B cell (primary cell): Measurements from ENCODE around the gene SMIM36. TPM values are rescaled to one million over a fixed set of nuclear protein-coding genes. Genes with fewer than 3 reads are reported as not detected.

Source experiments
- ATAC-seq: fragments of 200-7000 bp; cut with Tn5 transposase; one replicate; pipeline ENCODE4 v1.10.0; 2021; ENCODE audit warnings: low read depth, mild to moderate bottlenecking, moderate number of reproducible peaks, moderate library complexity
- CTCF ChIA-PET: fragments of 350-600 bp; sonication (Branson Sonifier 250); formaldehyde crosslinking; loops from one replicate; lab custom pipeline; 2021; ENCODE audit warnings: antibody characterized with exemption, inconsistent platforms; lab: Charles Lee
- POLR2A ChIA-PET: fragments of 350-600 bp; sonication (Branson Sonifier 250); formaldehyde crosslinking; loops from one replicate; lab custom pipeline; 2021; ENCODE audit warnings: antibody characterized with exemption; lab: Charles Lee
- DNase-seq: peaks from one replicate; pipeline ENCODE4 v3.0.0; 2013
- H2AFZ ChIP-seq: 2 replicates; pipeline ENCODE4 v1.6.1; 2012; ENCODE audit warnings: mild to moderate bottlenecking, low read depth, low read length; ENCODE audit not compliant: insufficient read depth, poor library complexity, severe bottlenecking
- H3K27ac ChIP-seq, 2 donors: 1 replicate in 1 of 2; 2 replicates in 1 of 2; pipeline ENCODE4 v1.5.1; 2012 to 2013; ENCODE audit warnings: low read length in 2 of 2, mild to moderate bottlenecking in 2 of 2, moderate library complexity in 1 of 2
- H3K27me3 ChIP-seq, 4 experiments: fragments of 200-600 bp in 1 of 4; sonication (generic) in 1 of 4; replicated peaks in 1 of 4; 1 replicate in 2 of 4; 2 replicates in 2 of 4; pipeline versions ENCODE4 v1.6.1 to v1.7.0; 2013 to 2016; ENCODE audit warnings: low read length in 3 of 4, mild to moderate bottlenecking in 2 of 4, mixed read lengths in 1 of 4, moderate library complexity in 1 of 4; ENCODE audit not compliant: insufficient read depth in 4 of 4, control insufficient read depth in 3 of 4; ENCODE audit errors: control extremely low read depth in 1 of 4
- H3K36me3 ChIP-seq, 2 experiments: replicated peaks in 1 of 2; 1 replicate in 1 of 2; 2 replicates in 1 of 2; pipeline versions ENCODE4 v1.6.1 to v1.7.1; 2013; ENCODE audit warnings: low read length in 1 of 2; ENCODE audit not compliant: insufficient read depth in 2 of 2, control insufficient read depth in 1 of 2; ENCODE audit errors: control extremely low read depth in 1 of 2, extremely low read depth in 1 of 2
- H3K4me1 ChIP-seq, 2 donors: fragments of 200-600 bp in 1 of 2; sonication (generic) in 1 of 2; 1 replicate in 1 of 2; 2 replicates in 1 of 2; pipeline versions ENCODE4 v1.5.1 to v1.6.1; 2013 to 2017; ENCODE audit warnings: low read length in 2 of 2; ENCODE audit not compliant: control insufficient read depth in 2 of 2, insufficient read depth in 2 of 2
- H3K4me2 ChIP-seq: replicated peaks from 2 replicates; pipeline ENCODE3; 2012; ENCODE audit warnings: mild to moderate bottlenecking, low read depth, low read length; ENCODE audit not compliant: poor library complexity, severe bottlenecking
- H3K4me3 ChIP-seq, 5 experiments: fragments of 200-600 bp in 1 of 5; sonication (generic) in 1 of 5; 1 replicate in 3 of 5; 2 replicates in 2 of 5; pipeline versions ENCODE4 v1.5.1 to v1.7.0; 2011 to 2016; ENCODE audit warnings: low read length in 4 of 5, mild to moderate bottlenecking in 4 of 5, low read depth in 2 of 5, control low read depth in 1 of 5, moderate library complexity in 1 of 5; ENCODE audit not compliant: insufficient read depth in 1 of 5; ENCODE audit errors: control extremely low read depth in 1 of 5, extremely low read depth in 1 of 5
- H3K79me2 ChIP-seq: fragments of 200-600 bp; sonication (generic); one replicate; pipeline ENCODE4 v1.6.0; 2016; ENCODE audit warnings: low read length; ENCODE audit not compliant: control insufficient read depth, insufficient read depth
- H3K9ac ChIP-seq: fragments of 200-600 bp; sonication (generic); 2 replicates; pipeline ENCODE4 v1.6.1; 2017; ENCODE audit warnings: mild to moderate bottlenecking, low read length, moderate library complexity
- H3K9me3 ChIP-seq, 3 donors: one replicate each; pipeline versions ENCODE4 v1.6.1 to v1.7.1; 2013; ENCODE audit warnings: low read length in 2 of 3; ENCODE audit not compliant: control insufficient read depth in 2 of 3, insufficient read depth in 1 of 3; ENCODE audit errors: control extremely low read depth in 1 of 3
- H4K20me1 ChIP-seq: 2 replicates; pipeline ENCODE4 v1.6.0; 2012; ENCODE audit warnings: mild to moderate bottlenecking, low read length; ENCODE audit not compliant: insufficient read depth, control insufficient read depth, poor library complexity, severe bottlenecking
- H3K27ac Mint-ChIP-seq: one replicate; pipeline ENCODE4 v1.8.0; 2021; ENCODE audit warnings: mixed read lengths
- H3K27me3 Mint-ChIP-seq: one replicate; pipeline ENCODE4 v1.8.0; 2021; ENCODE audit warnings: mixed read lengths
- H3K4me1 Mint-ChIP-seq: one replicate; pipeline ENCODE4 v1.8.0; 2021; ENCODE audit warnings: mixed read lengths
- H3K4me3 Mint-ChIP-seq: one replicate; pipeline ENCODE4 v1.8.0; 2021; ENCODE audit warnings: mixed read lengths
- H3K9me3 Mint-ChIP-seq: one replicate; pipeline ENCODE4 v1.8.0; 2022; ENCODE audit warnings: mixed read lengths; ENCODE audit not compliant: insufficient read depth
- EZH2 ChIP-seq: IDR thresholded peaks from 2 replicates; pipeline ENCODE4 v1.6.1; 2012; ENCODE audit warnings: borderline replicate concordance, low read depth, mild to moderate bottlenecking, moderate library complexity, low read length; ENCODE audit not compliant: insufficient read depth, poor library complexity, severe bottlenecking
- WGBS: methylation state at CpG from one replicate; pipeline ENCODE4 v1.1.5; 2013; ENCODE audit warnings: missing lambda C conversion rate; ENCODE audit not compliant: insufficient coverage; 5-methylcytosine and 5-hydroxymethylcytosine counted together
- intact Hi-C: fragments of 100-400 bp; cut with micrococcal nuclease; formaldehyde crosslinking; loops from one replicate; pipeline ENCODE4 v1.10.0; 2022
- polyA minus RNA-seq: library from RNA; depleted of rRNA, polyadenylated mRNA; stranded (reverse); fragments of >200 nt; gene quantifications from 2 replicates; pipeline ENCODE4 v1.2.3, GENCODE V29; 2012
- polyA plus RNA-seq: library from polyadenylated mRNA; depleted of rRNA; stranded (reverse); fragments of >200 nt; gene quantifications from 2 replicates; pipeline ENCODE4 v1.2.3, GENCODE V29; 2012
- total RNA-seq, 2 donors: library from RNA; stranded (reverse); fragments of 120-200 nt in 1 of 2; gene quantifications; 1 replicate in 1 of 2; 2 replicates in 1 of 2; pipeline versions ENCODE4 v1.2.3 to v1.2.4, GENCODE V29; 2013 to 2022
- TF ChIP-seq, protein P1 (sequence below): fragments of 200-600 bp; IDR thresholded peaks from one replicate; pipeline ENCODE4 v1.8.0; 2022; ENCODE audit warnings: antibody characterized with exemption, mild to moderate bottlenecking

SMIM36 gene
- not detected in 2 replicates for total RNA-seq
- total RNA-seq (2013), result not detected
- not detected in 2 replicates for polyA plus RNA-seq
- not detected in 2 replicates for polyA minus RNA-seq

- Histone ChIP-seq H2AFZ (no peak within 1 kb of the TSS), H3K4me3 (no peak within 1 kb of the TSS), H3K9me3 (no peaks in the 10 kb centered on the region), H3K36me3 (no peaks in the 10 kb centered on the region), H3K27ac (no peak within 1 kb of the TSS), H3K4me2 (no peak within 1 kb of the TSS), H3K27me3 (no peaks in the 10 kb centered on the region), H3K9ac (no peak within 1 kb of the TSS), H3K4me1 (peaks cover 0 to 2% of the 10 kb centered on the region in 2 donors), H4K20me1 (no peaks in the 10 kb centered on the region), H3K79me2 (no peaks in the 10 kb centered on the region)
- Mint-ChIP-seq H3K4me1 (peaks cover 5% of the 10 kb centered on the region), H3K27ac (no peak within 1 kb of the TSS), H3K9me3 (no peaks in the 10 kb centered on the region), H3K27me3 (peaks cover 1% of the 10 kb centered on the region), H3K4me3 (no peak within 1 kb of the TSS)
- intact Hi-C loops, result loop anchor here (5.0 kb wide), 1 partner anchor 89 kb away; the partner anchor contains the start of gene MMD
- DNase-seq (no peak), ATAC-seq (no peak)
- TF ChIP-seq EZH2, result no peak
- TF ChIP-seq, protein P1, sequence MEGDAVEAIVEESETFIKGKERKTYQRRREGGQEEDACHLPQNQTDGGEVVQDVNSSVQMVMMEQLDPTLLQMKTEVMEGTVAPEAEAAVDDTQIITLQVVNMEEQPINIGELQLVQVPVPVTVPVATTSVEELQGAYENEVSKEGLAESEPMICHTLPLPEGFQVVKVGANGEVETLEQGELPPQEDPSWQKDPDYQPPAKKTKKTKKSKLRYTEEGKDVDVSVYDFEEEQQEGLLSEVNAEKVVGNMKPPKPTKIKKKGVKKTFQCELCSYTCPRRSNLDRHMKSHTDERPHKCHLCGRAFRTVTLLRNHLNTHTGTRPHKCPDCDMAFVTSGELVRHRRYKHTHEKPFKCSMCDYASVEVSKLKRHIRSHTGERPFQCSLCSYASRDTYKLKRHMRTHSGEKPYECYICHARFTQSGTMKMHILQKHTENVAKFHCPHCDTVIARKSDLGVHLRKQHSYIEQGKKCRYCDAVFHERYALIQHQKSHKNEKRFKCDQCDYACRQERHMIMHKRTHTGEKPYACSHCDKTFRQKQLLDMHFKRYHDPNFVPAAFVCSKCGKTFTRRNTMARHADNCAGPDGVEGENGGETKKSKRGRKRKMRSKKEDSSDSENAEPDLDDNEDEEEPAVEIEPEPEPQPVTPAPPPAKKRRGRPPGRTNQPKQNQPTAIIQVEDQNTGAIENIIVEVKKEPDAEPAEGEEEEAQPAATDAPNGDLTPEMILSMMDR, result no peak
- CTCF ChIA-PET, result interaction anchor here (0.6 to 7.0 kb wide), 13 partner anchors 14 to 518 kb away, joined by 3 to 111 read pairs (median 4); no protein-coding TSS in a partner anchor
- POLR2A ChIA-PET, result no interaction called here
- 98% methylated on average over 10 of the region's 18 CpGs for WGBS
Observed at GRCh38 chr17:55510986-55511721, at the start of gene SMIM36. TSS of gene SMIM36 (minus strand) at chr17:55511452.

DNA sequence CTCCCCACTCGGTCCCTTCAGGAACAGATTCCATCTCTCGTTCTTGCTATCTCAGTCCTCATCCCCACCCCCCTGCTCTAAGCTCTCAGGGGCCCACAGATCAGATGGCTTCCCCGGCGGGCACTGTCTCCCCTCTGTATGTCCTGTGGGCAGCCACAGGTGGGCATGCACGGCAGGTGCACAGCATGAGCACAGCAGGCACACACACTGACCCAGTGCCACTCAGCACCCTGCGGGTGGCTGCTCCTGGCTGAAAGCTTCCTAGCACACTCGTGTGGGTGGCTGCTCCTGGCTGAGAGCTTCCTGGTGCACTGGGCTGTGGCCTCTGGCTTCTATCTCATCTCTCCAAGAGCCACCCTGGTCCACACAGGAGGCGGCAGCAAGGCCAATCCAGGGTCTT lies 44.5 kb upstream of the SMIM36 start:
- no peaks in the 10 kb centered on the region for H3K9me3 Mint-ChIP-seq

More for the DNA sequence above, 44.5 kb upstream of the SMIM36 start:
- Mint-ChIP-seq H3K27me3 (peaks cover 8% of the 10 kb centered on the region), H3K4me3 (no peak overlapping the region), H3K4me1 (no peaks in the 10 kb centered on the region), H3K27ac (no peak overlapping the region)
- no peak for DNase-seq
- Histone ChIP-seq H3K27ac (no peak overlapping the region), H3K4me2 (no peak overlapping the region), H3K4me1 (no peaks in the 10 kb centered on the region), H3K79me2 (no peaks in the 10 kb centered on the region), H3K9ac (no peak overlapping the region), H3K36me3 (no peaks in the 10 kb centered on the region), H4K20me1 (no peaks in the 10 kb centered on the region), H3K4me3 (no peak overlapping the region), H2AFZ (no peak overlapping the region), H3K27me3 (no peaks in the 10 kb centered on the region), H3K9me3 (no peaks in the 10 kb centered on the region)
- intact Hi-C loops, result no loop called here
- WGBS, result 94% methylated on average over 8 of the region's 8 CpGs
- TF ChIP-seq, protein P1, result no peak
- no peak for TF ChIP-seq EZH2
- ChIA-PET CTCF (interaction anchor here (1.2 kb wide), 1 partner anchor 10 kb away, joined by 3 read pairs; no protein-coding TSS in a partner anchor), POLR2A (no interaction called here)
- no peak for ATAC-seq
